Mesenchymal stem cell (in vitro differentiated cells and primary cell): Measurements from ENCODE around the gene POU6F2.

ENCODE experiments used
- DNase-seq: peaks from one replicate; pipeline ENCODE4 v3.0.0-alpha.2; 2013
- H2AFZ ChIP-seq: one replicate; pipeline ENCODE4 v1.6.1; 2013; ENCODE audit warnings: low read depth, mild to moderate bottlenecking, control low read depth, inconsistent platforms, low read length, moderate library complexity
- H2AK5ac ChIP-seq: 2 replicates; pipeline ENCODE4 v1.6.1; 2013; ENCODE audit warnings: low read length, moderate library complexity, mild to moderate bottlenecking, inconsistent platforms; ENCODE audit not compliant: severe bottlenecking
- H2BK120ac ChIP-seq: one replicate; pipeline ENCODE4 v1.6.1; 2013; ENCODE audit warnings: low read depth, mild to moderate bottlenecking, inconsistent platforms, low read length, moderate library complexity
- H2BK12ac ChIP-seq, 2 experiments: one replicate each; pipeline ENCODE4 v1.6.1; 2013; ENCODE audit warnings: inconsistent platforms in 2 of 2, low read length in 2 of 2, mild to moderate bottlenecking in 2 of 2, moderate library complexity in 2 of 2, control low read depth in 1 of 2
- H2BK15ac ChIP-seq: one replicate; pipeline ENCODE4 v1.6.1; 2013; ENCODE audit warnings: mild to moderate bottlenecking, low read depth, inconsistent platforms; ENCODE audit not compliant: poor library complexity, severe bottlenecking
- H2BK5ac ChIP-seq: 2 replicates; pipeline ENCODE4 v1.6.1; 2013; ENCODE audit warnings: low read depth, mild to moderate bottlenecking, low read length, control low read depth, inconsistent platforms; ENCODE audit not compliant: poor library complexity, severe bottlenecking
- H3K14ac ChIP-seq, 2 experiments: one replicate each; pipeline ENCODE4 v1.6.1; 2013; ENCODE audit warnings: inconsistent platforms in 2 of 2, low read length in 2 of 2, control low read depth in 1 of 2, mild to moderate bottlenecking in 1 of 2, moderate library complexity in 1 of 2
- H3K18ac ChIP-seq, 2 experiments: one replicate each; pipeline ENCODE4 v1.6.1; 2013; ENCODE audit warnings: inconsistent platforms in 2 of 2, low read length in 2 of 2, control low read depth in 1 of 2, low read depth in 1 of 2, mild to moderate bottlenecking in 1 of 2
- H3K23ac ChIP-seq, 2 experiments: one replicate each; pipeline ENCODE4 v1.6.1; 2013; ENCODE audit warnings: inconsistent platforms in 2 of 2, low read length in 2 of 2, mild to moderate bottlenecking in 2 of 2, moderate library complexity in 2 of 2, control low read depth in 1 of 2
- H3K27ac ChIP-seq: 2 replicates; pipeline ENCODE4 v1.5.1; 2013; ENCODE audit warnings: mild to moderate bottlenecking, moderate library complexity, low read length, control low read depth, inconsistent platforms; ENCODE audit not compliant: poor library complexity, severe bottlenecking
- H3K27me3 ChIP-seq, 2 experiments: 2 replicates each; pipeline versions ENCODE4 v1.6.1 to v1.7.0; 2013; ENCODE audit warnings: low read length in 2 of 2, mild to moderate bottlenecking in 2 of 2, moderate library complexity in 2 of 2, control low read depth in 1 of 2, inconsistent platforms in 1 of 2; ENCODE audit not compliant: control insufficient read depth in 1 of 2, insufficient read depth in 1 of 2
- H3K36me3 ChIP-seq, 2 experiments: 2 replicates each; pipeline versions ENCODE4 v1.6.1 to v1.7.0; 2013; ENCODE audit warnings: low read length in 2 of 2, control low read depth in 1 of 2, inconsistent platforms in 1 of 2, low read depth in 1 of 2, mild to moderate bottlenecking in 1 of 2; ENCODE audit not compliant: insufficient read depth in 2 of 2, control insufficient read depth in 1 of 2
- H3K4ac ChIP-seq, 2 experiments: one replicate each; pipeline ENCODE4 v1.6.1; 2013; ENCODE audit warnings: inconsistent platforms in 2 of 2, low read length in 2 of 2, mild to moderate bottlenecking in 2 of 2, moderate library complexity in 2 of 2, control low read depth in 1 of 2, low read depth in 1 of 2
- H3K4me1 ChIP-seq: 2 replicates; pipeline ENCODE4 v1.6.1; 2013; ENCODE audit warnings: low read depth, low read length, control low read depth; ENCODE audit not compliant: control insufficient read depth, insufficient read depth
- H3K4me2 ChIP-seq: 2 replicates; pipeline ENCODE4 v1.6.1; 2013; ENCODE audit warnings: low read length, mild to moderate bottlenecking, inconsistent platforms; ENCODE audit not compliant: poor library complexity, severe bottlenecking
- H3K4me3 ChIP-seq, 2 experiments: 2 replicates each; pipeline versions ENCODE4 v1.5.1 to v1.7.0; 2013; ENCODE audit warnings: low read length in 2 of 2, mild to moderate bottlenecking in 2 of 2, control low read depth in 1 of 2, low read depth in 1 of 2; ENCODE audit not compliant: insufficient read depth in 1 of 2
- H3K79me1 ChIP-seq: replicated peaks from 2 replicates; pipeline ENCODE4 v1.6.1; 2013; ENCODE audit warnings: mild to moderate bottlenecking, control low read depth, low read length, inconsistent platforms; ENCODE audit not compliant: poor library complexity, severe bottlenecking
- H3K9ac ChIP-seq: 2 replicates; pipeline ENCODE4 v1.7.0; 2013; ENCODE audit warnings: mild to moderate bottlenecking, low read length, moderate library complexity
- H3K9me3 ChIP-seq: 2 replicates; pipeline ENCODE4 v1.7.0; 2013; ENCODE audit warnings: mild to moderate bottlenecking, low read length; ENCODE audit not compliant: control insufficient read depth
- H4K8ac ChIP-seq: one replicate; pipeline ENCODE4 v1.6.1; 2013; ENCODE audit warnings: inconsistent platforms, mild to moderate bottlenecking, low read length, moderate library complexity
- H4K91ac ChIP-seq: one replicate; pipeline ENCODE4 v1.6.1; 2013; ENCODE audit warnings: mild to moderate bottlenecking, low read length, inconsistent platforms
- WGBS: methylation state at CpG from one replicate; pipeline ENCODE4 v1.1.7; 2013; ENCODE audit warnings: mixed read lengths; 5-methylcytosine and 5-hydroxymethylcytosine counted together

Gene POU6F2

DNA sequence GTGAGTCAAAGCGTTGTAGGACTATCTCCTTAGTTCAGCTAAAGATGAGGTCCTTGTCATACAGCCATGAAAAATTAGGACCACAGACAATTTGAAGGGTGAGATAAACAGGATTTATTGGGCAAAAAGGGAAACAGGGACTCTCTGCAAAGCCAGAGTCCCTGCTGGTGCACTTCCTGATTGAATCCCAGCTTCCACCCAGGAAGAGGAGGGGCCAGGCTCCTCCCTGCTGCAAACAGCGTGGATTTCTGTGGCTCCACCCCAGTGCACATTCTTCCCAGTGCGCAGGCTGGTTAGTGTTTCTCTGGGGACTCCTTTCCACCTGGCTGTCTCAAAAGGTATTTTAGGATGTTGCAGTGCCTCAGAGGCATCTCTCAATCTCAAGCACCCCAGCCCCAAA is 423.1 kb downstream of the POU6F2 start:
- H4K91ac ChIP-seq: no peak overlapping the region
- DNase-seq: no peak
- no peak overlapping the region for H3K4me2 ChIP-seq
- H3K27me3 ChIP-seq: no peaks in the 10 kb centered on the region
- H4K8ac ChIP-seq: peak overlapping the region; percentile 12
- peaks cover 3% of the 10 kb centered on the region for H3K4me1 ChIP-seq
- H3K4me3 ChIP-seq: no peak overlapping the region
- H3K36me3 ChIP-seq: no peaks in the 10 kb centered on the region
- no peaks in the 10 kb centered on the region for H3K9me3 ChIP-seq
- H2AK5ac ChIP-seq: no peak overlapping the region
- H2BK5ac ChIP-seq: no peak overlapping the region
- H3K9ac ChIP-seq: no peak overlapping the region
- H3K23ac ChIP-seq: no peak overlapping the region
- H2BK120ac ChIP-seq: no peak overlapping the region
- H3K79me1 ChIP-seq: no peaks in the 10 kb centered on the region
- no peak overlapping the region for H2AFZ ChIP-seq
- no peak overlapping the region for H2BK15ac ChIP-seq
- 87% methylated on average over 3 of the region's 3 CpGs for WGBS
- H3K27ac ChIP-seq: no peak overlapping the region
- no peak overlapping the region for H3K18ac ChIP-seq
- no peak overlapping the region for H3K14ac ChIP-seq
- no peak overlapping the region for H3K4ac ChIP-seq
- H2BK12ac ChIP-seq: no peak overlapping the region

GRCh38 chr7:39402034-39402433 is 424.3 kb downstream of the POU6F2 start:
- Histone ChIP-seq H3K27ac (no peak overlapping the region), H3K79me1 (no peaks in the 10 kb centered on the region), H3K23ac (no peak overlapping the region), H2BK120ac (no peak overlapping the region), H4K8ac (no peak overlapping the region), H3K4me2 (no peak overlapping the region), H2AK5ac (no peak overlapping the region), H2BK12ac (no peak overlapping the region), H3K4ac (no peak overlapping the region), H3K4me1 (peaks cover 8% of the 10 kb centered on the region), H2BK5ac (no peak overlapping the region), H3K27me3 (peaks cover 0 to 2% of the 10 kb centered on the region in 2 experiments), H2BK15ac (no peak overlapping the region), H4K91ac (no peak overlapping the region), H3K9me3 (no peaks in the 10 kb centered on the region), H3K14ac (no peak overlapping the region), H2AFZ (no peak overlapping the region), H3K4me3 (no peak overlapping the region), H3K36me3 (no peaks in the 10 kb centered on the region), H3K18ac (no peak overlapping the region), H3K9ac (no peak overlapping the region)
- no peak for DNase-seq

DNA sequence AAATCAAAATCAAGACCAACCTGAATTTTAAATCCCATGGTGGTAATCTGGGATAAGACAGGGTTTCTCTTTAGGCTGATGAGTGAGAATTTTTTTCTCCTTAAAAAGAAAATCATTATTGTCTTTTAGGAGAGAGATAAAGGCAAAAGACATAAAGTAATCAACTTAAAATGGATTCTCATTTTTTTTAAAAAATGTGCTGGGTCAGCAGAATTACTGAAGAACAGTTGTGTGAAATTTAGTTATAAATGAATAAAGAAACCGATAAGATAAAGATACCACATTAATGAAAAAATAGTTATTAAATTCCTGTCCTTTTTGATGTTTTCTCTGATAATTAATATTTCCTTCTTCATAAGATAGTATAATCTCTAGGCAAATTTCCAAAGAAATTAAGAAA is 427.2 kb downstream of the POU6F2 start:
- Histone ChIP-seq H2BK120ac (no peak overlapping the region), H3K4me2 (no peak overlapping the region), H2BK15ac (no peak overlapping the region), H3K14ac (no peak overlapping the region), H3K23ac (no peak overlapping the region), H2BK12ac (no peak overlapping the region), H2AK5ac (no peak overlapping the region), H3K79me1 (no peaks in the 10 kb centered on the region), H2AFZ (no peak overlapping the region), H3K4ac (no peak overlapping the region), H3K27ac (no peak overlapping the region), H4K91ac (no peak overlapping the region), H3K9me3 (no peaks in the 10 kb centered on the region), H3K18ac (no peak overlapping the region), H3K36me3 (no peaks in the 10 kb centered on the region), H2BK5ac (no peak overlapping the region), H3K4me3 (no peak overlapping the region), H3K9ac (no peak overlapping the region), H3K27me3 (peaks cover 0 to 7% of the 10 kb centered on the region in 2 experiments), H4K8ac (no peak overlapping the region), H3K4me1 (peaks cover 12% of the 10 kb centered on the region)
- no peak for DNase-seq
- WGBS: no CpG with 5 or more reads among the region's 1 CpG

GRCh38 chr7:39405581-39405980 is 427.9 kb downstream of the POU6F2 start:
- Histone ChIP-seq H3K23ac (no peak overlapping the region), H2BK120ac (no peak overlapping the region), H2BK5ac (no peak overlapping the region), H3K36me3 (no peaks in the 10 kb centered on the region), H3K4me3 (no peak overlapping the region), H3K9ac (no peak overlapping the region), H3K4me2 (no peak overlapping the region), H2AK5ac (peak overlapping the region; percentile 64), H3K4me1 (peaks cover 12% of the 10 kb centered on the region), H3K27ac (no peak overlapping the region), H2BK12ac (no peak overlapping the region), H3K27me3 (peaks cover 0 to 7% of the 10 kb centered on the region in 2 experiments), H3K18ac (no peak overlapping the region), H4K91ac (no peak overlapping the region), H3K79me1 (no peaks in the 10 kb centered on the region), H3K9me3 (no peaks in the 10 kb centered on the region), H3K14ac (no peak overlapping the region), H3K4ac (no peak overlapping the region), H2BK15ac (no peak overlapping the region), H4K8ac (no peak overlapping the region), H2AFZ (no peak overlapping the region)
- no peak for DNase-seq
- 96% methylated on average over 3 of the region's 3 CpGs for WGBS
